ENCODE data around the gene SETD2.

DNA sequence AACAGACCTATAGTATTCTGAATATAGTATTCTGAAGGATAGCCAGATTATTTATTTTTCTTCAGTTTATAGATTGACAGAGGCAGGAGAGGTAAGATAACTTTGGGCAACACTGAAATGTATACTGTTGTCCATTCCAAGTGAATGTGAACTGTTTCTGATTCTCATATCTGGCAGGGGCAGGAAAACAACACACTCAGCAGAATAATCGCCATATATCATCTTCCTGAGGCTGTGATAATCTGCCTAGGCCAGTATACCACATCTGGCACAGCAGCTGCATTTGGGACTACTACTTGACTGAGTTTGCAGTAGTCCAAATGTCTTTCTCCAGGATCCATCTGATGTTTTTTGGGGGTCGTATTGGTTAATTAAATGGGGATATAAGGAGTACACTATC lies 22.4 kb upstream of the SETD2 start:
- no peak for TF ChIP-seq CTCF (conservative IDR thresholded peaks at IDR 0.05; ENCODE audit: low read length)
- TF ChIP-seq EZH2phosphoT487 (IDR thresholded peaks at IDR 0.05; ENCODE audit: borderline replicate concordance, low read depth, low read length) = no peak
